ENCODE data around the gene TPSAB1. TPM values are rescaled to one million over a fixed set of nuclear protein-coding genes. Genes with fewer than 3 reads are reported as not detected.
"Not testable (repeated sequence)": the region's sequence is repeated elsewhere in the genome, so short reads cannot be mapped to it uniquely, and the experiment has no call there.

The TPSAB1 gene
- not detected for polyA plus RNA-seq (2013, experiment 1 of 2)
- polyA plus RNA-seq (2013, experiment 2 of 2): not detected

GRCh38 chr16:1240436-1240835 lies at the start of gene TPSAB1:
Gene TPSAB1, plus strand, starts transcription at chr16:1240705. Its CDS starts 234 bp downstream, at chr16:1240939.
- H3K27ac ChIP-seq (ENCODE audit: low read depth, low read length, severe bottlenecking); H3K9me3 ChIP-seq (ENCODE audit: control insufficient read depth, low read length); H3K36me3 ChIP-seq (ENCODE audit: control insufficient read depth, insufficient read depth, low read length); H3K4me3 ChIP-seq (ENCODE audit: extremely low read depth, insufficient read depth, low read length, poor library complexity, severe bottlenecking); H3K4me1 ChIP-seq (ENCODE audit: control insufficient read depth, insufficient read depth, low read length, poor library complexity, severe bottlenecking): not testable (repeated sequence)
- no CpG with 5 or more reads among the region's 12 CpGs for WGBS, 2 experiments (ENCODE audit: insufficient coverage in 2 of 2)

GRCh38 chr16:1190789-1191188 lies 49.7 kb upstream of the TPSAB1 start:
- not testable (repeated sequence) for H3K36me3 ChIP-seq (ENCODE audit: control insufficient read depth, insufficient read depth, low read length); H3K4me3 ChIP-seq (ENCODE audit: extremely low read depth, insufficient read depth, low read length, poor library complexity, severe bottlenecking); H3K9me3 ChIP-seq (ENCODE audit: control insufficient read depth, low read length); H3K4me1 ChIP-seq (ENCODE audit: control insufficient read depth, insufficient read depth, low read length, poor library complexity, severe bottlenecking); H3K27ac ChIP-seq (ENCODE audit: low read depth, low read length, severe bottlenecking)
- WGBS, 2 experiments (ENCODE audit: insufficient coverage in 2 of 2): 88 to 94% methylated on average over 10 to 11 of the region's 11 CpGs

- Histone ChIP-seq H3K9me3 (ENCODE audit: control insufficient read depth, low read length) (no peaks in the 10 kb centered on the region), H3K36me3 (ENCODE audit: control insufficient read depth, insufficient read depth, low read length) (no peaks in the 10 kb centered on the region), H3K4me3 (ENCODE audit: extremely low read depth, insufficient read depth, low read length, poor library complexity, severe bottlenecking) (no peak overlapping the region), H3K27ac (ENCODE audit: low read depth, low read length, severe bottlenecking) (no peak overlapping the region), H3K4me1 (ENCODE audit: control insufficient read depth, insufficient read depth, low read length, poor library complexity, severe bottlenecking) (peaks cover 4% of the 10 kb centered on the region)
- WGBS, 2 experiments (ENCODE audit: insufficient coverage in 2 of 2): 83 to 88% methylated on average over 4 to 5 of the region's 9 CpGs
These were observed 48.0 kb upstream of the TPSAB1 start for GRCh38 chr16:1192384-1193073.

GRCh38 chr16:1193143-1193824 lies 47.2 kb upstream of the TPSAB1 start:
- WGBS, 2 experiments (ENCODE audit: insufficient coverage in 2 of 2): 82 to 84% methylated on average over 26 to 30 of the region's 30 CpGs
- Histone ChIP-seq H3K9me3 (ENCODE audit: control insufficient read depth, low read length) (no peaks in the 10 kb centered on the region), H3K27ac (ENCODE audit: low read depth, low read length, severe bottlenecking) (no peak overlapping the region), H3K4me1 (ENCODE audit: control insufficient read depth, insufficient read depth, low read length, poor library complexity, severe bottlenecking) (peaks cover 4% of the 10 kb centered on the region), H3K36me3 (ENCODE audit: control insufficient read depth, insufficient read depth, low read length) (no peaks in the 10 kb centered on the region), H3K4me3 (ENCODE audit: extremely low read depth, insufficient read depth, low read length, poor library complexity, severe bottlenecking) (no peak overlapping the region)

GRCh38 chr16:1193825-1194581 lies 46.5 kb upstream of the TPSAB1 start:
- Histone ChIP-seq H3K9me3 (ENCODE audit: control insufficient read depth, low read length) (no peaks in the 10 kb centered on the region), H3K27ac (ENCODE audit: low read depth, low read length, severe bottlenecking) (no peak overlapping the region), H3K36me3 (ENCODE audit: control insufficient read depth, insufficient read depth, low read length) (no peaks in the 10 kb centered on the region), H3K4me3 (ENCODE audit: extremely low read depth, insufficient read depth, low read length, poor library complexity, severe bottlenecking) (no peak overlapping the region), H3K4me1 (ENCODE audit: control insufficient read depth, insufficient read depth, low read length, poor library complexity, severe bottlenecking) (peaks cover 4% of the 10 kb centered on the region)
- WGBS, 2 experiments (ENCODE audit: insufficient coverage in 2 of 2): 79 to 83% methylated on average over 24 to 26 of the region's 29 CpGs

- H3K4me3 ChIP-seq (ENCODE audit: extremely low read depth, insufficient read depth, low read length, poor library complexity, severe bottlenecking): no peak overlapping the region
- no peaks in the 10 kb centered on the region for H3K36me3 ChIP-seq (ENCODE audit: control insufficient read depth, insufficient read depth, low read length)
- H3K9me3 ChIP-seq (ENCODE audit: control insufficient read depth, low read length): no peaks in the 10 kb centered on the region
- H3K4me1 ChIP-seq (ENCODE audit: control insufficient read depth, insufficient read depth, low read length, poor library complexity, severe bottlenecking): peaks cover 4% of the 10 kb centered on the region
- no peak overlapping the region for H3K27ac ChIP-seq (ENCODE audit: low read depth, low read length, severe bottlenecking)
- 55 to 65% methylated on average over 25 to 45 of the region's 61 CpGs for WGBS, 2 experiments (ENCODE audit: insufficient coverage in 2 of 2)
These were observed 45.7 kb upstream of the TPSAB1 start for GRCh38 chr16:1194665-1195392.

- WGBS, 2 experiments (ENCODE audit: insufficient coverage in 2 of 2): 92 to 95% methylated on average over 8 to 10 of the region's 14 CpGs
- Histone ChIP-seq H3K36me3 (ENCODE audit: control insufficient read depth, insufficient read depth, low read length) (no peaks in the 10 kb centered on the region), H3K9me3 (ENCODE audit: control insufficient read depth, low read length) (no peaks in the 10 kb centered on the region), H3K4me1 (ENCODE audit: control insufficient read depth, insufficient read depth, low read length, poor library complexity, severe bottlenecking) (peaks cover 4% of the 10 kb centered on the region), H3K27ac (ENCODE audit: low read depth, low read length, severe bottlenecking) (no peak overlapping the region), H3K4me3 (ENCODE audit: extremely low read depth, insufficient read depth, low read length, poor library complexity, severe bottlenecking) (no peak overlapping the region)
These were observed 45.2 kb upstream of the TPSAB1 start for GRCh38 chr16:1195393-1195666.

- H3K36me3 ChIP-seq (ENCODE audit: control insufficient read depth, insufficient read depth, low read length): no peaks in the 10 kb centered on the region
- no peaks in the 10 kb centered on the region for H3K9me3 ChIP-seq (ENCODE audit: control insufficient read depth, low read length)
- H3K4me3 ChIP-seq (ENCODE audit: extremely low read depth, insufficient read depth, low read length, poor library complexity, severe bottlenecking): no peak overlapping the region
- peaks cover 4% of the 10 kb centered on the region for H3K4me1 ChIP-seq (ENCODE audit: control insufficient read depth, insufficient read depth, low read length, poor library complexity, severe bottlenecking)
- WGBS, 2 experiments (ENCODE audit: insufficient coverage in 2 of 2): 81 to 91% methylated on average over 8 to 11 of the region's 11 CpGs
- no peak overlapping the region for H3K27ac ChIP-seq (ENCODE audit: low read depth, low read length, severe bottlenecking)
These were observed 44.0 kb upstream of the TPSAB1 start for GRCh38 chr16:1196494-1196893.

- no peak overlapping the region for H3K4me3 ChIP-seq (ENCODE audit: extremely low read depth, insufficient read depth, low read length, poor library complexity, severe bottlenecking)
- H3K36me3 ChIP-seq (ENCODE audit: control insufficient read depth, insufficient read depth, low read length): no peaks in the 10 kb centered on the region
- WGBS, 2 experiments (ENCODE audit: insufficient coverage in 2 of 2): 85 to 94% methylated on average over 16 to 19 of the region's 19 CpGs
- H3K4me1 ChIP-seq (ENCODE audit: control insufficient read depth, insufficient read depth, low read length, poor library complexity, severe bottlenecking): peaks cover 4% of the 10 kb centered on the region
- H3K9me3 ChIP-seq (ENCODE audit: control insufficient read depth, low read length): no peaks in the 10 kb centered on the region
- H3K27ac ChIP-seq (ENCODE audit: low read depth, low read length, severe bottlenecking): no peak overlapping the region
These were observed 43.2 kb upstream of the TPSAB1 start for GRCh38 chr16:1197237-1197866.

GRCh38 chr16:1198194-1198593 lies 42.3 kb upstream of the TPSAB1 start:
- peaks cover 1% of the 10 kb centered on the region for H3K4me1 ChIP-seq (ENCODE audit: control insufficient read depth, insufficient read depth, low read length, poor library complexity, severe bottlenecking)
- H3K4me3 ChIP-seq (ENCODE audit: extremely low read depth, insufficient read depth, low read length, poor library complexity, severe bottlenecking): no peak overlapping the region
- no peaks in the 10 kb centered on the region for H3K36me3 ChIP-seq (ENCODE audit: control insufficient read depth, insufficient read depth, low read length)
- H3K27ac ChIP-seq (ENCODE audit: low read depth, low read length, severe bottlenecking): no peak overlapping the region
- WGBS, 2 experiments (ENCODE audit: insufficient coverage in 2 of 2): 87 to 94% methylated on average over 17 of the region's 18 CpGs
- no peaks in the 10 kb centered on the region for H3K9me3 ChIP-seq (ENCODE audit: control insufficient read depth, low read length)
